ENCODE data around the gene DRAM1.
"Not testable (repeated sequence)": the region's sequence is repeated elsewhere in the genome, so short reads cannot be mapped to it uniquely, and the experiment has no call there.

DRAM1 gene

DNA sequence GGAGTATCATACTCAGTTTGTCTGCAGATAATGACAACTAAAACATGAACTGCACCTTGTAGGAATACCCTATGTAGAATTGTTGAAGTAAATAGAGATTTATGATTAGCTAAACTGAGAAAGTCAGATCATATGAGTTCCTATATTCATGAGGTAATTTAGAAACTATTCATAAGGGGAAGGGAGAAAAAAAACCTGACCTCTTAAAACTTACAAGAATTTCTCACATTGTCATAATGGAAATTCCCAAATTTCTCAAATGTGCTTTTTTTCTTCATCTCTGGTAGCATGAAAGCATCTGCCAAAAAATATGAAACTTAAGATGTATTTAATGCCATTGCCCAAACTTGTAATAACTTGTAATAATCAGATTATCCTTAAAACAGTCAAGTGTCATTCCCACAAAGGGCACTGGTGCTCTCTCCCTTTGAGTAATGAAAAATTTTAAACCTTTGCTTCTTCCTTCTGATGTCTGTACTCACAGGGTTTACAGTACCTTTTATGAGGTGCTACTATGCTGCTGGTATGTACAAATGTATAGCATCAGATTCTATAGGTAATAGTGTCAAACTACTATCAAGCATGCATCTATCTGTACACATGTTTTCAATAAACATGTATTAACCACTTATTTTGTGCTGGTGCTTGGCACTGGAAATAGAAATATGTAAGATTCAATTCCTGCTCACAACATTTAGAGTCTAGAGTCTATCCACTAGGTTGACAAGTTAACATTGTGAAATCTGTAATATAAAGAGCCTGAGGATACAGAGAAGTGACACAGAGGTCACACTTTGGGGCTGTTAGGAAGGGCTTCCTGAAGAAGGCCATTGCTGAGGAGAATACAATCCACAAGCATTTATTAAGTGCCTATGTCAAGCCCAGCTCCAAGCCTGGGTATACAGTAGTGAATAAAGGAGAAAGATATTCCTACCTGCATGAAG lies 17.4 kb upstream of the DRAM1 start:
- no peak for DNase-seq

GRCh38 chr12:101861688-101862087 lies 15.7 kb upstream of the DRAM1 start:
- peak in 1 of 2 experiments; percentile 4 for DNase-seq

DNA sequence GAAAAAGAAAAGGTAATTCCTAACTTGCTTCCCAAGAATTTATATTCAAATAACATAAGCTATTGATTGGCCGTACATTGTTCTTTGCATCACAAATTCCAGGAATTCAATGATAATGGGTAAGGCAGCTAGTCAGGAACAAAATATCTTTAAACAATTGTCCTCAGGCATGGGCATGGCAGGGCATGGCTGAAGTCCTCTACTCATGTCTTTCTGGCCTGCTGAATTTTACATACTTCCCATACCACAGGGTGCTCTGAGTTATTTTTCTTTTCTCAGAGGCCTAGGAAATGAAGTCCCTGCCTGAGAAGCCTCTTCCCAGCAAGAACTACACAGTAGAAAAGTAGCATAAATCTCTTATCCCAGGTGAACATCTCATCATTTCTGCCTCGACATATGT lies 15.1 kb upstream of the DRAM1 start:
- DNase-seq = no peak

GRCh38 chr12:101863981-101864380 lies 13.4 kb upstream of the DRAM1 start:
- no peak for DNase-seq

DNA sequence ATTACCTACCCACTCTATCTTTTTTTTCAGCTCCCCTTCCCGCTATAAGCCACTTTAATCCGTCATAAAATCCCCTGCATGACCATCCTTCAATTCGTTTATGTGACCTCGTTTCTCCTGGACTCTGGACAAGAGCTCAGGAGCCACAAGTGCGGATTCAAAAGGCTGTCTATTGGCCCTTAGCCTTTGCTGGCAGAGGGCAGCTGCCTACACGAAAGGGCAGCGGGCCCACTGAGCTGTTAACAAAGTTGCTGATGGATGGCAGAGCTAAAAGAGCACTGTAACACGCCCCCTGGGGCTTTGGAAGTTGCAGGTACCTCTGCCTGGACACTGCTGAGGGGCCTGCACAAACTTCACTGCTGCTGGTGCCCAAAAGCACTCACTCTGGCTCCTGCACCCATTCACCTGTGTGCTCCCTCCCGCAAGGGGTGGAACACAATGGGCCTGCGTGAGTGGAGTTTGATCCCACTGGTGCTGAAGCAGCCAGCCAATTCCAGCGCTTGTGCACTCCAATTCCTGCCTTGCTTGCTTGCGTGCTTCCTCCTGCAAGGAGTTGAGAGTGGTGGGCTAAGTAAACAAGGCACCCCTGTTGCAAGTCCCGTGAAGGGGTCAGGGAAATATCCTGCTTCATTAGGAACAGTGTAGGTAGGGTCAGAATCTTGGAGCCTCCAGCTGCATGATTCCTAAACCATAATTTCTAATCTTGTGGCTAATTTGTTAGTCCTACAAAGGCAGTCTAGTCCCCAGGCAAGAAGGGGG lies 10.6 kb upstream of the DRAM1 start:
- DNase-seq = no peak

DNA sequence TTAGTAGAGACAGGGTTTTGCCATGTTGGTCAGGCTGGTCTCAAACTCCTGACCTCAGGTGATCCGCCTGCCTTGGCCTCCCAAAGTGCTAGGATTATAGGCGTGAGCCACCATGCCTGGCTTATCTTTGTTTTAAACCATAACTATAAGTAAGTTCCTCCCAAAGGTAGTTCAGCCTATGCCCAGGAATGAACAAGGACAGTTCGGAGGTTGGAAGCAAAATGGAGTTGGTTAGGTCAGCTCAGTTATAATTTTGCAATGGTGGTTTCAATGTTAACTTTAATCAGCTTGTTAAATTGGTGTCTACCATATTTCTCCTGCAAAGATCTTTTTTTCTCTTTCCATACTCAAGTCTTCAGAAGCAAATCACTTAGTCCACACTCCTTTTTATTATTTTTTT lies 9.8 kb upstream of the DRAM1 start:
- not testable (repeated sequence) for DNase-seq

GRCh38 chr12:101870925-101871324 lies 6.5 kb upstream of the DRAM1 start:
- DNase-seq = no peak

DNA sequence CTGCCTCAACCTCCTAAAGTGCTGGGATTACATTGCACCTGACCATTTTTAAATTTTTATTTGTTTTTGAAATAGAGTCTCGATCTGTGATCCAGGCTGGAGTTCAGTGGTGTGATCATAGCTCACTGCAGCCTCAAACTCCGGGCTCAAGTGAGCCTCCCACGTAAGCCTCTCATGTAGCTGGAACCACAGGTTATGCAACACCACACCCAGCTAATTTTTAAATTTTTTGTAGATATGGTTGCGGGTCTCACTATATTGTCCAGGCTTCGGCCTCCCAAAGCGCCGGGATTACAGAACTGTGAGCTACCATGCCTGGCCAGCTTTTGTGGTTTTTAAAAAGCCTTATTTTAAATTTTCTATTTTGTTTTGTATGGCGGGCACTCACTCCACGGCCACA lies 2.2 kb upstream of the DRAM1 start:
- no peak for DNase-seq

GRCh38 chr12:101876322-101876860 lies 989 bp upstream of the DRAM1 start:
- no peak for DNase-seq

DNA sequence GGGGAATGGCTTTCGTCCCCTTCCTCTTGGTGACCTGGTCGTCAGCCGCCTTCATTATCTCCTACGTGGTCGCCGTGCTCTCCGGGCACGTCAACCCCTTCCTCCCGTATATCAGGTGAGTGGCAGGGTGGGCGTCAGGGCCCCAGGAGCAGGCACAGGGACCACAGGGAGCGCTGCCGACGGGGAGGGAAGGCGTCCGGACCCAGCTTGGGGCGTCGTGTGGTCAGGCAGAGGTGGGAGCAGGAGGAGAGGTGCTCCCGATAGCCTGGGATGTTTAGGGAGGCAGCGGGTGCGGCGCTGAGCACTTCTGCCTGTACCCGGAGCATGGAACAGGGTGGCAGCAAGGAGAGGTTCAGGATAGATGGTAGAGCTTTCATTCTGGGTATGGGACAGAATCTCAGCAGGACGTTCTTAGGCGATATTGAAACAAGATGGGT lies 444 bp downstream of the DRAM1 start:
- DNase-seq = peak in 1 of 2 experiments; percentile 42

DNA sequence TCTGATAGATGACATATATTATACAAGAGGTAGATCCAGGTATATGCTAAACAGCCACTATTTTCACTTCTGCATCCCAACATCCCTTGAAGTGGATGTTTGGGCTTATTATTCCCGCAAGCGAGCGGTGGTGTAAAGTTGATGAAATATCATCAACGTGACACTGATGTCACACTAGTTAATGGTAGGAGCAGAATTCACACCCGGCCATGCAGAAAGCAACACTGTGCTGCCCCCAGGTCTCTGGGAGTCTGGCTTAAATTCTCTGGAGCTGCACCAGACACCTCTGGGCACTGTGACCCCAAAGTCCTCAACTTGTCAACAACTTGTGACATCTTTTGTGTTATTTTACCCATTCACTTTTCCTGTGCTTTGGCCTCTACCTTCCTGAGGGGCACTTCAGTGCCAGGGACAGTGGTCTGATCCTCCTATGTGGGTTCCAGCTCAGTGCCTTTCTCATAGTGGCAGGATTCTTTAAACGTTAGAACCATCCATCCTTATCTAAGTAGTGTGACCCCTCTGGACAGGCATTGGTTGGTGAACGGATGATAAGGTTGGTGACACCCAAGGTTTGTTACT lies 952 bp downstream of the DRAM1 start:
- no peak for DNase-seq

DNA sequence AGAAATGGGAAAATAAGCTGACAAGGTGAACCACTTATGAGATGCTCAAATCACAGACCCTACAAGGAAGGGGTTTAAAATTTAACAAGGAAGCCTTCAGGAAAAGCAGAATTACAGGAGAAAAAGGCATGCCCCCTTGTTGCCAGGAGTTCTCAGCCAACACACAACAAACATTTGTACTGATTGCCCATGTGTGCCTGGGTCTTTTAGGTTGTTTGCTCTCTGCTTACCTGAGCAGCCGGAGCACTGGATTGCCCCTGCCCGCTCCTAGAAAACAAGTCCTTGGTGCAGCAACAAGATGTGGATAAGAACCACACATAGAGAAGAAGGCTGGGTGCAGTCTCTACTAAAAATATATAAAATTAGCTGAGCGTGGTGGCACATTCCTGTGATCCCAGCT lies 3.4 kb downstream of the DRAM1 start:
- no peak for DNase-seq

DNA sequence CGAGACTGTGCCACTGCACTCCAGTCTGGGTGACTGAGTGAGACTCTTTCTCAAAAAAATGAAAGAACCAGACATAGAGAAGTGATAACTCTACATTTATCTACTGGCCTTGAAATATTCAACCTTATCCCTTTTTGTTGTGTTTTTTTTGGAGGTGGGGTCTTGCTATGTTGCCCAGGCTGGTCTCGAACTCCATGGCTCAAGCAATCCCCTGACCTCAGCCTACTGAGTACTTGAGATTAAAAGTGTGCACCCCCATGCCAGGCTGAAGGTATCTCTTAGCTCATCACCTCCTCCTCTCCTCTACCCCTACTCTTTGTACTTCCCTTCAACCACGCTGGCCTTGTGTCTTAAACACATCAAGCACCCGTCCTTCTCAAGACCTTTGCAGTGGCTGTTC lies 3.8 kb downstream of the DRAM1 start:
- no peak for DNase-seq

GRCh38 chr12:101884174-101884573 lies 6.8 kb downstream of the DRAM1 start:
- no peak for DNase-seq

- not testable (repeated sequence) for DNase-seq
Measured at GRCh38 chr12:101884781-101885340, 7.5 kb downstream of the DRAM1 start.

DNA sequence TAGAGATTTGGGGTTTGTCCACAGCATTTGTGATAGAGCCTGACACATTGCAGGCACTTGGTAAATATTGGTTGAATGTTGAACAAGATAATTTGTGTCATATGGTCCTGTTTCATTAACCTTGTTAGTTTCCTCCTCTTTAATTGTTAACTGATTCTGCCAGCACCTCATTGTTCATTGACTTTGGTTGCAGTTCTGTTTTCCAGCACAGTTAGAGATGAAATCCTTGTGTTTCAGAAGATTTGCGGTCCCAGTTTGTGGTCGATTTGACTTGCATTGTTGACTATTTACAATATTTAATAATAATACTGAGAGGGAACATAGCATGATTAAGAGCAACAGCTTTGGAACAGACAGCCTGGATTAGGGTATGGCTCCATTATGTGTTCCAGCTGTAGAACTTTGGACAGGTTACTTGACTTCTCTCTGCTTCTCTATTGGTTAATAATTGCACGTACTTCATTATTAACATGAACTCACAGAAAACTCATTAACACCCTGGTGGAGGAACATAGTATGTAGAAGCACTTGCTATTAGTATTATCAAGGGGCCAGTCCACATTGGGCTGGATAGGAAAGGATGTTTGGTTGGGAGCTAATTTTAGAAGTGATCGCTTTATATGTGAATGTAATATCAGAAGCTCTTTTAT lies 8.7 kb downstream of the DRAM1 start:
- no peak for DNase-seq

- DNase-seq = no peak
Measured at GRCh38 chr12:101889211-101889752, 11.9 kb downstream of the DRAM1 start.

- DNase-seq = peak; percentile 89 to 92
Measured at GRCh38 chr12:101891462-101891971, 14.1 kb downstream of the DRAM1 start.

DNA sequence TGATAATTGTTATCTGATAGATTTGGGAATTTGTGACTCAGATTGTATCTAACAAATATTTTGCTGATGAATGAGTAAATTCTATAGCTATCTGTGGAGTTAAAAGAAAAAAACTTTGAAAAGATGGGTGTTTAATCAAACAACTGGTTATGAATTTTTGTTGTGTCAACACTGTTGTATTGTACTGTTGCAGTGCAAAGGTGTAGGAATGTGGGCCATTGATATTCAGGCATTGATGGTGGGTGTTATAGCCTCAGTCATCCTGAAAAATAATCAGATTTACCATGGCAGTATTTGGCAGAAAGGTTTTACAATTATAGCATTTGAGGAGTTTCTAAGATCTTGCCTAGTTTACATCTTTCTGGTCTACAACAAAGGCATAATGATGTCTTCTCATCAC lies 15.4 kb downstream of the DRAM1 start:
- no peak for DNase-seq

GRCh38 chr12:101901777-101902176 lies 24.4 kb downstream of the DRAM1 start:
- no peak for DNase-seq

- no peak for DNase-seq
Measured at GRCh38 chr12:101902641-101903040, 25.3 kb downstream of the DRAM1 start.

DNA sequence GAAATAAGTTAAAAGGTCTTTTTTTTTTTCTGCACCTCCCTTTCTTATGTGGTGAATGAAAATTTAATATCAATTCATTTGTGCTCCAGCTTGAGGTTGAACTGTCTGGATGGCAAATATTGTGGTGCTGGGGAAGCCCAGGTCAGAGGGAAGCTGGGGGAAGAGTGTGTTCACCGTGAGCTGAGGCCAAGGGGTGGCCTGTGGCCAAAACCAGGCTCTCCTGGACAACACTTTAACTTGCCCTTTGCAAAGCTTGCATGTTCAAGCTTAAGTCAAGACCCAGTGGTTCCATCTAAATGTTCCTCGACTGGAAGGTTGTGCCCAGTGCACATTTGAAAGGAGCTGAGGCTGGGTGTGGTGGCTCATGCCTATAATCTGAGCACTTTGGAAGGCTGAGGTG lies 28.8 kb downstream of the DRAM1 start:
- DNase-seq = no peak
